OCI-LY1 (cell line): ENCODE data around the gene VWA8.

Experiments used
- H2AFZ ChIP-seq: fragments of 200-600 bp; sonication (generic), shearing (Covaris generic); 2 replicates; pipeline ENCODE4 v1.6.0; 2014; ENCODE audit warnings: antibody characterized with exemption, mild to moderate bottlenecking, low read length
- H3F3A ChIP-seq: fragments of 200-600 bp; sonication (generic), shearing (Covaris generic); 2 replicates; pipeline ENCODE4 v1.6.0; 2014; ENCODE audit warnings: mild to moderate bottlenecking, antibody characterized with exemption, low read length, moderate library complexity; ENCODE audit not compliant: insufficient read depth
- H3K27ac ChIP-seq: fragments of 200-600 bp; sonication (generic); 2 replicates; pipeline ENCODE4 v1.5.1; 2014; ENCODE audit warnings: low read length, mixed run types, mild to moderate bottlenecking, low read depth; ENCODE audit not compliant: poor library complexity, severe bottlenecking
- H3K27me3 ChIP-seq: fragments of 200-600 bp; sonication (generic); 2 replicates; pipeline ENCODE4 v1.6.0; 2014; ENCODE audit warnings: antibody characterized with exemption, mild to moderate bottlenecking, low read length, moderate library complexity; ENCODE audit not compliant: insufficient read depth
- H3K36me3 ChIP-seq: fragments of 200-600 bp; sonication (generic); 2 replicates; pipeline ENCODE4 v1.6.1; 2014; ENCODE audit warnings: mild to moderate bottlenecking, antibody characterized with exemption, low read length, moderate library complexity, mixed read lengths; ENCODE audit not compliant: insufficient read depth
- H3K4me1 ChIP-seq: fragments of 200-600 bp; sonication (generic); 2 replicates; pipeline ENCODE4 v1.5.1; 2014; ENCODE audit warnings: mild to moderate bottlenecking, low read length, moderate library complexity; ENCODE audit not compliant: insufficient read depth, severe bottlenecking
- H3K4me2 ChIP-seq: fragments of 200-600 bp; sonication (generic), shearing (Covaris generic); 2 replicates; pipeline ENCODE4 v1.6.1; 2014; ENCODE audit warnings: low read length
- H3K4me3 ChIP-seq: fragments of 200-600 bp; sonication (generic); 2 replicates; pipeline ENCODE4 v1.5.1; 2014; ENCODE audit warnings: low read length, low read depth, mild to moderate bottlenecking, mixed read lengths; ENCODE audit not compliant: poor library complexity, severe bottlenecking
- H3K79me2 ChIP-seq: fragments of 200-600 bp; shearing (Covaris generic); 2 replicates; pipeline ENCODE4 v1.6.1; 2016; ENCODE audit warnings: mixed run types, low read length, mixed read lengths; ENCODE audit not compliant: insufficient read depth
- H3K9ac ChIP-seq: fragments of 200-600 bp; sonication (generic), shearing (Covaris generic); 2 replicates; pipeline ENCODE4 v1.6.1; 2014; ENCODE audit warnings: mild to moderate bottlenecking, low read length, mixed read lengths
- H3K9me2 ChIP-seq: fragments of 200-600 bp; sonication (generic), shearing (Covaris generic); 2 replicates; pipeline ENCODE4 v1.6.1; 2014; ENCODE audit warnings: low read depth, mild to moderate bottlenecking, low read length, mixed read lengths
- H3K9me3 ChIP-seq: fragments of 200-600 bp; shearing (Covaris generic); 2 replicates; pipeline ENCODE4 v1.6.1; 2014; ENCODE audit warnings: low read length, mixed read lengths
- H4K20me1 ChIP-seq: fragments of 200-600 bp; sonication (generic), shearing (Covaris generic); 2 replicates; pipeline ENCODE4 v1.6.0; 2016; ENCODE audit warnings: mild to moderate bottlenecking, low read length; ENCODE audit not compliant: insufficient read depth
- CTCF ChIP-seq: fragments of 200-600 bp; sonication (generic), shearing (Covaris generic); IDR thresholded peaks from 2 replicates; pipeline ENCODE4 v1.5.1; 2017; ENCODE audit warnings: mild to moderate bottlenecking, antibody characterized with exemption, low read length, moderate library complexity, mixed read lengths
- EZH2 ChIP-seq: fragments of 200-600 bp; sonication (generic), shearing (Covaris generic); IDR thresholded peaks from 2 replicates; pipeline ENCODE4 v1.8.0; 2017; ENCODE audit warnings: borderline replicate concordance, mixed run types, mild to moderate bottlenecking, antibody characterized with exemption, low read length, moderate library complexity, mixed read lengths

The VWA8 gene

DNA sequence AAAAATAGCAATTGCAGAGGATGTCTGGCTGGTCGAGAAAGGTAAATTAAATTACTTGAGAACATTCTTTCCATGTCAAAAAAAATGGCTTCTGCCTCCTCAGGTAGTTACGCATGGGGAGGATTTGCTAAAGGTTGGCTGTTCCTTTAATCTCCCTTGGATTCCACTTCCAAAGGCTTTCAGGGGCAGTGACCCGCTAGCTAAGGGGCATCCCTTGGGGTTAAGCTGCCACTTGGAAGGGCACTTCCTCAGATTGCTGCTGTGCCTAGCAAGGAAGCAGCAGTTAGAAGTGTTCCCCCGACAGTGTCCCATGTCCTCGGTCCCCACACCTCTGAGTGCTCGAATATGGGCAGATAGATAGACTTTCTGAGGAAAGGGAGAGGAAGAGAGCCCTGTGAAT lies 395.1 kb downstream of the VWA8 start:
- no peaks in the 10 kb centered on the region for H3F3A ChIP-seq
- H3K4me2 ChIP-seq: no peak overlapping the region
- no peaks in the 10 kb centered on the region for H3K79me2 ChIP-seq
- no peak overlapping the region for H2AFZ ChIP-seq
- no peak for TF ChIP-seq EZH2
- no peak for TF ChIP-seq CTCF
- no peaks in the 10 kb centered on the region for H3K9me2 ChIP-seq
- H3K9ac ChIP-seq: no peak overlapping the region
- no peaks in the 10 kb centered on the region for H4K20me1 ChIP-seq
- no peaks in the 10 kb centered on the region for H3K27me3 ChIP-seq
- H3K27ac ChIP-seq: no peak overlapping the region
- H3K4me3 ChIP-seq: no peak overlapping the region
- H3K4me1 ChIP-seq: peaks cover 42% of the 10 kb centered on the region
- no peaks in the 10 kb centered on the region for H3K9me3 ChIP-seq
- H3K36me3 ChIP-seq: peaks cover 13% of the 10 kb centered on the region

GRCh38 chr13:41565216-41565615 lies 395.7 kb downstream of the VWA8 start:
- no peak overlapping the region for H3K4me3 ChIP-seq
- peaks cover 6% of the 10 kb centered on the region; the same call in 1 of the 2 replicates for H3K36me3 ChIP-seq
- H3K79me2 ChIP-seq: no peaks in the 10 kb centered on the region
- H3K27ac ChIP-seq: no peak overlapping the region
- H3K27me3 ChIP-seq: no peaks in the 10 kb centered on the region
- no peaks in the 10 kb centered on the region for H4K20me1 ChIP-seq
- TF ChIP-seq EZH2: no peak
- TF ChIP-seq CTCF: no peak
- no peaks in the 10 kb centered on the region for H3F3A ChIP-seq
- no peak overlapping the region for H2AFZ ChIP-seq
- H3K9me2 ChIP-seq: no peaks in the 10 kb centered on the region
- no peaks in the 10 kb centered on the region for H3K9me3 ChIP-seq
- no peak overlapping the region for H3K9ac ChIP-seq
- H3K4me1 ChIP-seq: peaks cover 42% of the 10 kb centered on the region
- no peak overlapping the region for H3K4me2 ChIP-seq

DNA sequence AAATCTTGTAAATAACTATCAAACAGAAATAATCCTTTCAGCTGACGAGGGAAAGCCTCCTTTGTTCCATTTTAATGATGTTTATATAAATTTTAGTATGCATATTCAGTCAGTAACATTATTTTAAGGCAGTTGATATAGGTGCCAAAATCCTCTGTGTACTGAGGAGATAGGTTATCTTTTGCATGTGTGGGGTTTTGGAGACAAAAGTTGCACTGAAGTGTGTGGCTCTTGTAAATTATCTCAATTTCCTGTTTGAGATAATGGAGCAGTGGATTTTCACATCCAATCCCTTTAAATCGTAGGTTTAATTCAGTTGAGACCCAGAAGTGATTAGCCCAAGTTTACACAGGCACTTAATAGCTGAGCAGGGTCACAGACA lies 396.9 kb downstream of the VWA8 start:
- Histone ChIP-seq H3K4me2 (no peak overlapping the region), H3K9me3 (no peaks in the 10 kb centered on the region), H4K20me1 (no peaks in the 10 kb centered on the region), H3K9me2 (no peaks in the 10 kb centered on the region), H2AFZ (no peak overlapping the region), H3K4me3 (no peak overlapping the region), H3K27me3 (no peaks in the 10 kb centered on the region), H3K36me3 (peaks cover 6% of the 10 kb centered on the region; the same call in 1 of the 2 replicates), H3K4me1 (peaks cover 42% of the 10 kb centered on the region), H3K9ac (no peak overlapping the region), H3K27ac (peak overlapping the region; percentile 5), H3F3A (no peaks in the 10 kb centered on the region), H3K79me2 (no peaks in the 10 kb centered on the region)
- no peak for TF ChIP-seq EZH2
- TF ChIP-seq CTCF: no peak
